GM19463 (cell line): Measurements from ENCODE around the gene HEBP2.

Source experiments
- ATAC-seq: cut with Tn5 transposase; IDR thresholded peaks from one replicate; pipeline ENCODE4 v1.9.1; 2021; ENCODE audit warnings: mild to moderate bottlenecking, moderate library complexity; ENCODE audit not compliant: unreplicated experiment

The HEBP2 gene

DNA sequence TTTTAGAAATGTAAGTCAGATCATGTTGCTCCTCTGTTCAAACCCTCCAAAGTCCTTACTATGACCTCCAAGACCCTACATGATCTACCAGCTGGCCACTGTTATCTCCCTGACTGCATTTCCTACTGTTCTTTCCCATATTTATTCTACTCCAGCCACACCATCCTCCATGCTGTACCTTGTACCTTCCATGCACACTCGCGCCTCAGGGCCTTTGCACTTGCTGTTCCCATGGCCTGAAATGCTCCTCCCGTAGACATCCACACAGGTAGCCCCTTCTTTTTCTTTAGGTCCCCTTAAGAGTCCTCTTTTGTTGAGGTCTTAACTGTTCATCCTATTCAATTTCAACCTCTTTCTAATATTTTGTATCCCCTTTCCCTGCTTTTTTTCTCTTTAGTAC, 47.0 kb downstream of the HEBP2 start:
- no peak for ATAC-seq

DNA sequence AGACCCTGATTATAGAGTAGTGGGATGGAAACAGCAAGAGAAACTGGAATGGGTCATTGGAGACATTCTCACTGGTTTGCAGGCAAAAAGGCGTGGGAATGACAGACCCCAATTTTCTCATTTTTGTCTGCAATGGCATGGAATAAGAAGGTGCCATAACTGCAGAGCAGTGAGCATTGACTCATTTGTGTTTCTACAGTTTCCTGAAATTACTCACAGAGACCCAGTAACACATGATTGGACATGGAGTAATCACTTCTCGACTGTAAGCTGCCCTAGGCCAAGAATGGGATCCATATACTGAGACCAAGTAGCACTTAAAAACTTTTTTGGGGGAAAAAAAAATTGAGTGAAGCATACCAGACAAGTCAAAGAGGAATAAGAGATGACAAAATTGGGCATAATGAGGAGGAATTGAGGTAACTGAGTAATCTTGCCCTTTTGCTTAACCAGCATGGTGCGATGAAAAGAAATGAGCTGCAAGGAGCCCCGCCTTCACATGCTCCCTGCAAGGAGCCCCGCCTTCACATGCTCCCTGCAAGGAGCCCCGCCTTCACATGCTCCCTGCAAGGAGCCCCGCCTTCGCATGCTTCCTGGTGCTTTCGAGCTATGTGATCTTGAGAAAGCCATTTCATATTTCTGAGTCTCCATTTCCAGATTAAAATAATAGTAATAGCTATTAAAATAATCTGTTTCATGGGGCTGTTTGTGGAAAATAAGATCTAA, 51.1 kb downstream of the HEBP2 start:
- peak; percentile 43 for ATAC-seq

DNA sequence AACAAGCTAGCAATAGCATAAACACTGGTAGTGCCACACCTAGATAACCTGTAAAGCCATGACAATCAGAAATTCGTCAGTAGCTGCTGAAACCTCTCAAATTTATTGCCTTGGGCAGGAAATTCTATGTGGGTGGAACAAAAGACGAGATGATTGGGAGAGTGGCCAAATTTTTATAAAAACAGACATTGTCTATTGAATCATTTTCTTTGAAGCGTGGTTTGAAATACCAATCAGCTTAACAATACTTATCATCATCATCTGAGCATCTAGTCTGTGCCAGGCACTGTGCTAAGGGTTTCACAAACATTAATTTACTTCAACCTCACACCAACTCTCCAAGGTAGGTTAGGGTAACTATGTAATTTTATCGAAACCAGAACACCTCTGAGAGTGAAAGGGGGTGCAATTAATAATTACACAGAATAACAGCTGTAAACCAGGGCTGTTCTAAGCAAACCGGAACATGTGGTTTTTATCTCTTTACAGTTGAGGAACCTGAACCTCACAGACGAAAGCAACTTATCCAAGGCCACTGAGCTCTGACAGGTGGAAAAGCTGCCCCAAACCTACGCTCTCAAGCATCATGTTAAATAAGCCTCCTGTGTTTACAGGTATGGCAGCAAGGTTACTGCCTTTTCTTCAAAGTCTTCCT, 51.9 kb downstream of the HEBP2 start:
- ATAC-seq, result peak; percentile 94

DNA sequence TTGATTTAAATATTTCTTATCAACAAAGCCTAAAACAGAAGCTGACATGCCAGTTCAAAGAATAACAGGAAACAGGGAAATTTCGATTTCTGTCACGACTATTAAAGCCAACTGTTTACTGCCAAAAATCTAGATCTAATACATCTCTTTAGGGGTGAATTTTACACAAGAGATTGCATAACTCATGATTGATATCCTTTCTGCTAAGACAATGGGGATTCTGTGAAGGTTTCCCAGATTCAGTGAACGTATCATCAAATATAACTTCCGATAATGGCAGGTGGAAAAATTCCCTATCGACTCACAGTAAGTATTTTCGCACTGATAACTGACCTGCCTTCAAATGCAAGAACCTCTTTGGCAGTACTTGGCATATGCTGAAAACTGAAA, 52.4 kb downstream of the HEBP2 start:
- ATAC-seq, result no peak

DNA sequence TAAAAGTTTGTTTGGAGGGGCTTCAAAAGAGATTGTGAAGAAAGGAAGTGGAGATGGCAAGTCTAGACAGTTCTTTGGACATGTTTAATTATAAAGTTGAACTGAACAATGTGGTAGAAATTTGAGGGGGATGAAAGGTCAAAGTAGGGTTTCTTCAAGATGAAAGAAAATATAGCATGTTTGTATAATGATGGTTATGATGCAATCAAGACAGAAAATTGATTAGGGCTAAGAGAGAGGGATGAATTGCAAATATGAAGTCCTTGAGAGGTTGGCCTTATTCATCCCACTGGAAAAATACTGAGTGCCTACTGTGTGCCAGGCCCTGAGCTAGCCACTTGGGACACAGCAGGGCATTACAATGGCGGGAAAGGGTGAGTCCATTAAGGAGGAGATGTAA, 57.6 kb downstream of the HEBP2 start:
- no peak for ATAC-seq

DNA sequence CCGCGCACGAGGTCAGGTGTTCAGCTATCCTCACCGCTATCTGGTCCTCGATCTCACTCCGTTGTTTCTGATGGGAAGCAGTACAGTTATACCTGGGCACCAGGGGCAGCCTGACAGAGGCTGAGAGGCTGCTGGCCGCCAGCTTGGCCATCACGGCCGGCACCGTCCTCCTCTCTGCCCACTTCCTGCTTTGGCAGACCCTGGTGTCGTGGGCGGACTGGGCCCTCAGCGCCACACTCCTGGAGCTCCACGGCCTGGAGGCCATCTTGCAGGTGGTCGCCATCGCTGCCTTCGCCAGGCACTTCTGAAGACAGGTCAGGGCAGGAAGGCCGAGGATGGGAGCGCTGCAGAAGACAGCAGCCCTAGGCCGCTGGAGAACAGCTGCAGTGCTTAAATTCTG, 60.1 kb downstream of the HEBP2 start:
- no peak for ATAC-seq

DNA sequence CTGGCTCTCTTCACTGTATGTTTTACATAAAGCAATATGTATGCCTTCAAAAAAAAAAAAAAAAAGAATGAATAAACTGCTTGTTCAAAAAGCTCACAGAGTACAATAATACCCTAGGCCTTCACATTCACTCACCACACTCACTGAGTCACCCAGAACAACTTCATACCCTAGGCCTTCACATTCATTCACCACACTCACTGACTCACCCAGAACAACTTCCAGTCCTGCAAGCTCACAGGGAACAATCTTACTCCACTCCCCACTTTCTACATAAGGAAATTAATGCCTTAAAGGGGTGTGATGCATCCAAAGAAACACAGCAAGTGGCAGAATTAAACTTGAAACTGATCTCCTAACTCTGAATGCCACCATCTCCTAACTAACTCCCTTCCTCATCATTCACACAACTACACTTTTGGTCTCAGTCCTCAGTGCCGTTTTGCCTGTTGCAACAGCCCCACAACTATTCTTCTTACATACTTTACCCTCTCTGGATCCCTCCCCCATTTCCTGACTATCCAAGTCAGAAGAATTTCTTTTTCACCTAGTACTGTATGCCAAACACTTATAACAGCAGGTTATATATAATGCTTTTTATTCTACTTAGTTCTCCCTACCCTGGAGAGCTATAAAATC, 61.1 kb downstream of the HEBP2 start:
- no peak for ATAC-seq

DNA sequence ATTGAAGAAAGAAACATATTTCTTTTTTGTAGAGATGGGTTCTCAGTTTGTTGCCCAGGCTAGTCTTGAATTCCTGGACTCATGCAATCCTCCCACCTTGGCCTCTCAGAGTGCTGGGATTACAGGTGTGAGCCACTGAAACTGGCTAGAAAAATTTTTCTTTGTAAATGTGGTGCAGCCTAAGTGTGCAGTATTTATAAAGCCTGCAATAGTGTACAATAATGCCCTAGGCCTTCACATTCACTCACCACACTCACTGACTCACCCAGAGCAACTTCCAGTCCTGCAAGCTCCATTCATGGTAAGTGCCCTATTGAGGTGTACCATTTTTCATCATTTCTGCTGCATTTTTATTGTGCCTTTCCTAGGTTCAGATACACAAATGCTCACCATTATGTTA, 63.9 kb downstream of the HEBP2 start:
- no peak for ATAC-seq

DNA sequence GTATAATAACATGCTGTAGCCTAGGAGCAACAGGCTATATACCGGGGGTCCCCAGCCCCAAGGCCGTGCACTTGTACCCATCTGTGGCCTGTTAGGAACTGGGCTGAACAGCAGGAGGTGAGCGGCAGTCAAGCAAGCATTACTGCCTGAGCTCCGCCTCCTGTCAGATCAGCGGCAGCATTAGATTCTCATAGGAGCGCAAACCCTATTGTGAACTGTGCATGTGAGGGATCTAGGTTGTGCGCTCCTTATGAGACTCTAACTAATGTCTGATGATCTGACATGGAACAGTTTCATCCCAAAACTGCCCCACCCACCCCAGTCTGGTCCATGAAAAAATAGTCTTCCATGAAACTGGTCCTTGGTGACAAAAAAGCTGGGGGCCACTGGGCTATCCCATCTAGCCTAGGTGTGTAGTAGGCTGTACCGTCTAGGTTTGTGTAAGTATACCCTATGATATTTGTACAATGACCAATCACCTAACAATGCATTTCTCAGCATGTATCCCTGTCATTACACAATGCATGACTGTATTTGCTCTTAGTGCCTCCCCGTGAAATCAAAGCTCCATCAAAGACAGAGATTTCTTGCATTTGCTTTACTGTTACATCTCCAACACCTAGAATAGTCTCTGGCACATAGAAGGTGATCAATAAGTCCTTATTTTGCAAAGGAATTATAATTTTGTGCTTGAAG, 64.4 kb downstream of the HEBP2 start:
- no peak for ATAC-seq
